D341Med (cell line): ENCODE results near the gene ZBED3.
"Not testable (repeated sequence)": the region's sequence is repeated elsewhere in the genome, so short reads cannot be mapped to it uniquely, and the experiment has no call there.

Experiments used
- DNase-seq: peaks from one replicate; pipeline ENCODE4 v3.0.0; 2012; ENCODE audit warnings: low spot score

ZBED3 gene, protein sequence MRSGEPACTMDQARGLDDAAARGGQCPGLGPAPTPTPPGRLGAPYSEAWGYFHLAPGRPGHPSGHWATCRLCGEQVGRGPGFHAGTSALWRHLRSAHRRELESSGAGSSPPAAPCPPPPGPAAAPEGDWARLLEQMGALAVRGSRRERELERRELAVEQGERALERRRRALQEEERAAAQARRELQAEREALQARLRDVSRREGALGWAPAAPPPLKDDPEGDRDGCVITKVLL

DNA sequence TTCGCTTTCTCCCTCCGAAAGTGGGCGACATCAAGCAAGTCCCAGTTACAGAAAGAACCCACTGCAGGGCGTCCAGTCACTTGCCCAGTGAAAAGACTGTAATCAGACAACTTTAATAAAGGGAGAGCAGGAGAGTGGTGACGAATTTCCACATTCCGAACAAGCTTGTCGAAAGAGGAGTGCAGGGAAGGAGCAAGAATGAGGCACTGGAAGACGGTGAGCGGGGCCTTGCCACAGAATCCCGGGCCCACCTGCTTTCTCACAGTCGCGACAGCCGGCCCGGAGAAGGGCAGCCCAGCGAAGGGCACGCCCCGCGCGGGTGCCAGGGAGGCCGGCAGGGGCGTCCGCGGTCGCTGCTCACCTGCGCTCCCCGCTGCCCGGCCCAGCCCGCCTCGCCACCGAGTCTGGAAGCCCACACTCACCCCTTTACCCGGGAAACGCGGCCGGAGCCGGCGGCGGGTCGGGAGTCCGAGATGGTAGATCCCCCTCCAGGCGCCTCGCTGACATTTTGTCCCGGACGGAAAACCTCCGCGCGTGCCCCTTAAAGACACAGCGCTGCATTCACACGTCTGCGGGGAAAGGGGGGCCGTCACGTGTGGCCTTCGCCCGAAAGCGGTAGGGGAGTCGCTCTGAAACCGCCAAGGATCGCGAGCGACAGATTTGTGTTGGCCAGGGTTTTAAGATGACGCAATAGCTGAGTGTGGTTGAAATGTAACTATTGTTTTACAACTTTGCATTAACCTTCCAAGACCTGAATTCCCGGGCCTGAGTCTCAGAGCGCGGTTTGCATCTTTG lies at the start of gene ZBED3:
TSS of gene ZBED3 (minus strand) at position 597 of the 795 bp plus-strand sequence. CDS start 9,407 bp downstream, outside the sequence.
- DNase-seq, result peak; percentile 86

DNA sequence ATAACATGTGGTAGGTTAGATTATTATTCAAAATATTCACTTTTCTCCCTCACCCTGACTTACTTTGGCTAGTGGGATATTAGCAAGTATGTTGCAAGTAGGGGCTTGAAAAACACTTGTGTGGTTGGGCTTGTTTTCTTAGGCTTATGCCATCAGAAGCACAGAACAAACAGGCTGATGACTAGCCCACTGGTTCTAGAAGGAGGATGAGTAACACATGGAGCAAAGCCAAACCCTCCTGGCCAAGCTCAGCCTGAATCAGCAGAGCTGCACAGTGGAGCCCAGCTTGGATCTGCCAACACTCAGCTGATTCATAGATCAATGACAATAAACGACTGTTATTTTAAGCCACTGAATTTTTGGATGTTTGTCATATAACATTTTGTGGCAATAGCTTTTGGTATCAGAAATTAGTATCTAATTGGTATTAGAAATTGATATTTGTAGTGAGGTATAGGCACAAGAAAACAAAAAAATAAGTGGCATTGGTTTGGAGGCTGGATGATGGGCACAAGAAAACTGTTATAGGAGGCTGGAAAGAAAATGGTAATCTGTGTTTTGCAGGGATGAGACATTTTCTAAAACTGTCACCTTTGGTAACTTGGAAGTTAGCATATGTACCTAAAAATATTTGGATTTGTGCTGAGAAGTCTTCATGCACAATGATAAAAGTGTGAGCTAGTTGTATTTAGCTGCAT lies 46.1 kb upstream of the ZBED3 start:
- no peak for DNase-seq

DNA sequence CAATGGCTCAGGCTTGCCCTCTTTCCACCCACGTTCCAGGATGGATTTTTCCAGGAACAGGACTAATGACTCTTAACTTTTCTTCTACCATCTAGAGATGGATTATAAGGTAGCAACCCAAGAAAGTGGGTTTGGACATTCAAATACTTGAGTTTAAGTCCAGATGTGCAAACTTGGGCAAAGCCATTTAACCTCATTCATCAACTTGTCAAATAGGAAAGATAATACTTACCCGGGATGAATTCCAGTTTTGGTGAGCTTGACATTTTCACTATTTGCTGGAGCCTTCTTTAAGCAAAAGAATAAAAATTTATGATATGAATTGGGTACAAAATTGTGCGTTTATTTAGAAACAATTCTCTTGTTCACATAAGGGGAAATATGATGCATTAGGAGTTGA lies 44.3 kb upstream of the ZBED3 start:
- no peak for DNase-seq

DNA sequence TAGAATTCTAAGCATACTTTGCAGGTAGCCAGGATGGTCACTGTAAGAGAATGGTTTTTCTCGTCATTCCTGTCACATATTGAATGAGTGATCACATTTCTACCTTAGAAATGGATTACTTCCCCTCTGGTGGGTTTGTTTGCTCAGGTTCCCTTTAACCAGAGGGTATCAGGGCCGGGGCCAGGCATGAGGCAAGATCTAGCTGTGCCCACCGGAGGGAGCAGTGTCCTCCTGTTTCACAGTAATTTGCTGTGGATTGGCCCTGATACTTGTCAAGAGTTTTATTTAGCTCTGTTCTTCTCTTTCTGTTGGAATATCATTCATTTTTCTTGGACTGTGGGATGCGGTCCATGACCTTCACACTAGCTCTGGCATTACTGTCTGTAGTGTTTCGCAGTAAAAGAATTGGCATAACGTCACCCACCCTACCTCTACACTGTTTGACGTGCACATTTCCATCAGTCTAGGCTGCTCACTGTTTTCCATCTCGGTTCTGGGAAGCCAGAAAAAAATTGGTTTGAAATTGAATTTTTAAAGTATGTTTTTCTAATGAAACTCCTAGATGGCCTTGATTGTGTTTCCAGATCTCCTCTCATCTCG lies 42.4 kb upstream of the ZBED3 start:
- DNase-seq, result peak; percentile 70

DNA sequence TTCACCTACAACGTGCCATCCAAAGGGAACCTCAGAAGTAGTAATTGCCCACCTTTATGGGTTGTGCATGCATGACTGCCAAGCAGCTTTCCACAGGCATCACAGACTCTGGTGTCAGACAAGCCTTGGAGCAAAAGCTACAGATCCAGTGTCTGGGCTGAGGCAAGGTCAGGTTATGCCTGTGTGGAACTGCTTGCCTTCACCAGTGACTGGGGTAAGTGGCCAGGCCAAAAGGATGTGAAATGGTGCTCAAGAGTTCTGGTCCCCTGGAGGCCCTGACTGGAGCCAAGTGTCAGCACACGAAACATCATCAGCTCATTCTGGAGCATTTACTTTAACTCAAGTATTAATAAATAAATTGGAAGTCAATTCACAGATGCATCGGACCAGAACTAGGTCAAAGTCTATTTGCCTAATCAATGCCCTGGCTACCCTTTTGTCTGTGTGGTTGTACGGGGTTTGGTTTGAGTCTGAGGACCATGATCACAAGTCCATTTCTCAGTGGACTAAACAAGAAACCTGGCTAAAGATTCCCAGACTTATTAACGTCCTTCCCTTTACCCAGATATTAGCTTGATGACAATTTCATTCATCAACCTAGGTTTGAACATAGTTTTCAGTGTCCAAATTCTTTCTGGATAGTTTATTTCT lies 41.5 kb upstream of the ZBED3 start:
- DNase-seq, result no peak

DNA sequence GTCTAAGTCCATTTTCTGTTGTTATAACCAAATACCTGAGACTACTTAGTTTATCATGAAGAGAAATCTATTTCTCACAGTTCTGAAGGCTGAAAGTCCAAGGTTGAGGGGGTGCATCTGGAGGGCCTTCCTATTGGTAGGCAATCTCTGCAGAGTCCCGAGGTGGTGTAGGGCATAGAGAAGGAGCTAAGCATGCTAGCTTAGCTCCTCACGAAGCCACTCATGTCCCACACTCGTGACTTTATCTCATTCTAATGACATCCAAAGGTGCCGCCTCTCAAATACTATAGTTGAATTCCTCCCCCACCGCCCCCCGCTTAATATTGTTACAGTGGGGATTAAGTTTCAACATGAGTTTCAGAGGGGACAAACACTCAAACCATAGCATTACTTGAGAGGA lies 36.0 kb upstream of the ZBED3 start:
- no peak for DNase-seq

DNA sequence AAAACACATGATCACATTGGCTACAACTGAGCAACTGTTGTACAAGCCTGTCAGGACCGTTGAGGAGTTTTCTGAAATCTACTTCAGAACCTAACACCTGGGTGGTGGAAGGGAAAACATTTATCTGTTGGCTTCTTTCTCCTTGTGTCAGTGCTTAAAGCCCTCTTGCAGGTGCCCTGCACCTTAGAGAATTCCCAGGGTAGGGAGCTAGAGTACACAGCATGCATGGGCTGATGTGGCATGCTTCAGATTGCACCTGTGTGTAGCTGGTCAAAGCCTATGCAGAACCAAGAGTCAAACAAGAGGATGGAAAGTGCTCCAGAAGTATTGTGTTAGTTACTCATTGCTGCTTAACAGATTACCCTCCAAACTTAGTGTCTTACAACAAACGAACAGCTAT lies 33.6 kb upstream of the ZBED3 start:
- no peak for DNase-seq

DNA sequence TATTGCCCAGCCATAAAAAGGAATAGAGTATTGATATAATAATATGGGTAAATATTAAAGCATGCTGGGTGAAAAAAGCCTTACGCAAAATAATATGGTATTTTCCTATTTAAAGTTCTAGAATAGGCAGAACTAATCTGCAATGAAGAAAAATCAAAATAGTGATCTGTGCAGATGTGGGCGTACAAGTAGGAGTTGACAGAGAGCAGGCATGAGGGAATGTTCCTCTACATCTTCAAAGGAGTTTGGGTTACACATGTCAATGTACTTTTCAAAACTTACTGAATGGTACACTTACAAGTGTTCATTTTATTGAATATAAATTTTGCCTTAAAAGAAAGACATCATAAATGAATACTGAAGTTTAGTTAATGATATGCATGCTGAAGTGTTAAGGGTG lies 33.0 kb upstream of the ZBED3 start:
- no peak for DNase-seq

DNA sequence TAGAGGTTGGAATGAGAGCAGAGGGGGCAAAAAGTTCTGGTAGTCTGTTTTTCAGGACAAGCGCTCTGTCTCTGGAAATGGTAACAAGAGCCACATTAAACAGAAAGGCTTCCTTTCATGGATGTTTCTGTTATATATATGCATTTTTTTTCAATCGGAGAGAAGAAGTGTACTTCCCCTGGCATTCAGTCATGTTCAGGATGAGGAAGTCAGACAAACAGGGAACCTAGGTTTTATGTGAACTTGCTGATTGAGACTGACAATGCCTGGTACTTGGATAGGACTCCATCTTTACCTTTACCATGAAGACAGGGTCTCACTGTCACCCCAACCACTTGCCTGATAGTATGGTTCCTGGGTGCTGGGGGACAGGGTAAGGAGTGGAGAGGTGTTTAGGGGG lies 30.1 kb upstream of the ZBED3 start:
- DNase-seq, result no peak

DNA sequence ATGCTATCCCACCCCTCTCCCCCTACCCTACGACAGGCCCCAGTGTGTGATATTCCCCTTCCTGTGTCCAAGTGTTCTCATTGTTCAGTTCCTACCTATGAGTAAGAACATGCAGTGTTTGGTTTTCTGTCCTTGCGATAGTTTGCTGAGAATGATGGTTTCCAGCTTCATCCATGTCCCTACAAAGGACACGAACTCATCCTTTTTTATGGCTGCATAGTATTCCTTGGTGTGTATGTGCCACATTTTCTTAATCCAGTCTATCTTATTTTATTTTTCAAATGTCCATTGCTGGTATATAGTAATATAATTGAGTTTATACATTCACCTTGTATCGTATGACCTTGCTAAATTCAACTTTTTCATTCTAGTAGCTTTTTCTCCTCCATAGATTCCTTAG lies 19.9 kb upstream of the ZBED3 start:
- DNase-seq, result not testable (repeated sequence)

DNA sequence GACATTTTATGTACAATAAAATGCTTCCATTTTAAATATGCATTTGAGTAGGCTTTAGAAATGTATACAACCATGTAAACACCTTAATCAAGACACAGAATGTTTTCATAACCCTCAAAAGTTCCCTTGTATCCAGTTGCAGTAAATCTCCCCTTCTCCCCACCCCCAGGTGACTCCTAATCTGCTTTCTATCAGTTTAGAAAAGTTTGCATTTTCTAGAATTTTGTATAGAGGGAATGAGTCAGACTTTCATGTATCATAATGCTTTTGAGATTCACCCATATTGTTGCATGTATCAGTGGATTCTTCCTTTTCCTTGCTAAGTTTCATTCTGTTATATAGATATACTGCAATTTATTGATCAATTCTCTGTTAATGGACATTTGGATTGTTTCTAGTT lies 17.7 kb upstream of the ZBED3 start:
- DNase-seq, result no peak

DNA sequence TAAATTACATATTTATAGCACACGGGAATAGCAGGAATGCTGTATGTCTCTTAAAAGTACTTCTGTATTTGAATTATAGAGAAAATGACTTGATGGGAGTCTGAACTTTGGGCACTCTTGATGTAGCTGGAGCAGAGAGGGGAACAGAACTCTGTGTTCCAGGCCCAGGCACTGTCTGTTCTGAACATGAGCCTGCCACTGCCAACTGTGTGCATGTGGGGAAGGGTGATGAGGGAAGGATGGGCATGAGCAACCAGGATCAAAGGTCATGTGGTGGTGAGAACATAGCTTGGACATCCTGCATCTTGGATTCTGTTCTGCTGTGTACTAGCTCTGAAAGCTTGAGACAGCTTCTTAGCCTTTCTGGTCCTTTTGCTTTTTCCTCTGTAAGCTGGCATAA lies 16.4 kb upstream of the ZBED3 start:
- DNase-seq, result no peak

DNA sequence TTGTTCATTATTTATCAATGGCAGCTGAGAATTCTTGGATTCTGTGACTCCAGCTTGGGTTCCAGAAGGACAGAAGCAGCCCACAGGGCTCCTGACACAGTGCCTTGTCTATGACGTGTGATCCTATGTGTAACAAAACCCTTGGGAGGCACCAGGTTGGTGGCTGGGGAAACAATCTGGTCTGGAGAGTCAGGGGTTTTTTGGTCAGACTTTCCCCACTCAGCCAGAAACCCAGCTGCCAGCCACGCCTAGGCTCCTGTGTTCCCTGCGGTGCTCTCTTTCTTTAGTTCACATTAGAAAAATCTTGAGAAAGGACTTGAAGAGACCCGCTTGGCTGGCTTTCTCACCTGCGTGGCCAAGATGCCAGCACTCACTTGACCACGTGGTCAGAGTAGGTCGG lies 15.5 kb upstream of the ZBED3 start:
- DNase-seq, result no peak

DNA sequence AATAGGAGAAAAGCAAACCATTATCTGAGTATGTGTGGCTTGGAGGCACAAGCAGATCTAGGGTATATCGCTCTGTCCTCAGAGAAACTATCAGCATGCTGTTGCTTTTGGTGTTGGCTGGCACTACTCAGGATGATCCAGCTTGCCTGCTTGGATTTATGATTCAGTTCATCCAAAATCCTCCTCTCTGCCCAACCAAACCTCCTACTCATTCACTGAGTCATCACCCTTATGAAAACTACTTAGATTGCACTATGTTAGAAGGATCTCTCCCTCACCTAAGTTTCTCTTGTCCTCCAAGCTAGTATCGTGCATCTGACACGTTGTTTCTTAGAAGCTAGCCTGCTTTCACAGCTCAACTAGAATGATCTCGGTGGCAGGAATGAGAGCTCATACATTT lies 14.2 kb upstream of the ZBED3 start:
- no peak for DNase-seq

DNA sequence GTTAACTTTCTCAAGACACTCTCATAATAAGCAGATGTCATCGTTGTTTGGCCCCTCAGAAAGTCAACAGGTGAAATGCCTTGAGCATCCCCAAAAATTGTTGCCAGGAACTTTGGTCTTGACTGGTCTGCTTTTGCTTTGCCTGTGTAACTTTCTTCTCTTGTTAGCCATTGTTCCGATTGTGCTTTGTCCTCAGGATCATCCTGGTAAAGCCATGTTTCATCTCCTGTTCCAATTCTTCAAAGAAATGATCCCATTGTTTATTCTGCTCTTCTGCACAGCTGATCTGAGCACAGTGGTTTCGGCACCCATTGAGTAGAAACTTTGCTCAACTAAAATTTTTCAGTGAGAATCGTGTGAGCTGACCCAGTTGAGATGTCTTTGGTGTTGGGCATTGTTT lies 8.1 kb upstream of the ZBED3 start:
- DNase-seq, result no peak

DNA sequence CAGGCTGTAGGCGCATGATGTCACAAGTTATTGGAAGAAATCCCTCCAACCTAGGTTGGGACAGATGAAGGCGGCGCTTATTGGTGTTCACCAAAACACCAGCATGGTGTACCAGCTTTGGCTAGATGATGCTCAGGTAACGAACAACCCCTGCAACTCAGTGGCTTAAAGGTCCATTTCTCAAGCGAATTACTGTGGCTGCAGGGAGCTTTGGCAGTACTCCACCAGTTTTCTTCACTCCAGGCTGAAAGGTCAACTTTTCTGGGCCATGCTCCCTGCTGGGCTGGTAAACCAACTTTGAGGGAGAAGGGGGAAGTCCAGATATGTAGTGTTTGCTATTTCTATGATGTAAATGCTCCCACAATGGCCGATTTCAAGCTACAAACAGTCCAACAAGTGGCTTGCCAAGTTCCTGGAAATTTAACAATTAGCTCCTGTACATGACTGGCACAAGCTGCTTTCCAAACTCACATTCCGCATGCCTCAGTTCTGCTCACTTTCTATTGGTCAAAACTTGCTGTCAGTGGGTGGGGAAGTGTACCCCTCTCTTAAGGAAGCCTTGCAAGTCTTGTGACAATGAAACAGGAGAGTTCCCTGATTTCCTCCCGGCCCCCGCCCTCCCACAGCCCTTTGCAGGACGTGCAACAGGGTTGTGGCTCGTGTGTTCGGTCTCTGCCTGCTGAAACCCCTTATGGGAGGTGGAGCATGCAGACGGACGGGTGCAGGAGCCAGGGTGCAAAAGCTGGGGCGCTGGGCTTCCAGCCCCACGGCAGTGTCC lies 588 bp upstream of the ZBED3 start:
- DNase-seq, result no peak

DNA sequence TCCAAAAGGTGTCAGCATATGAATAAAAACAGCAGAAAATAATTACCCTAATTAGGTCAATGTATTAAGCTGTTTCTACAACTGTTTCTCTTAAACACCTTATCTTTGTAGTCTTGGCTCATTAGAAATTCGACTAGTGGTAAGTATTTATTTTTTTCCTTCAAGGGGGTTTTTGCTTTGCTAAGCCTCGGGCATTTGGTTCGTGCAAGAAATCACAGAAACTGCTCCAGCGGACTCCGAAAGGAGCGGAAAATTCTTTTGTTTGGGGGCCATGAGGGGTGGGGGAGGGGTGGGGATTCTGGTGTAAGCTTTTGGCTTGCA lies 757 bp downstream of the ZBED3 start:
- DNase-seq, result no peak

DNA sequence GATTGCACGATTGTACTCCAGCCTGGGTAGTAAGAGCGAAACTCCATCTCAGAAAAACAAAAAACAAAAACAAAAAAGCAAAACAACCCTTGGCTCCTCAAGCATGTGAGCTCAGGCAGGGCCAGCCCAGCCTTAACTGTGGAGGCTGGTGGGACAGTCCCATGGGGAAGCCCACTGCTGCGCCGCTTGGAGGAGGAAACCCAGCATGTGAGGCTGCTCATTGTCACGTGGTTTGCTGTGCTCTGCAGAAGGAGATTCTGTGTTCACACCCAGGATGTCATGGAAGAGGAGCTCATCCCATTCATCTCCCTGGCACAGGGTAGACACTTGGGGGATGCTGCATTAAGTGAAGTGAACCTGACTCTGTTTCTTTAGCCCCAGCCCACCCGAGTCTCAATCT lies 4.0 kb downstream of the ZBED3 start:
- DNase-seq, result no peak

DNA sequence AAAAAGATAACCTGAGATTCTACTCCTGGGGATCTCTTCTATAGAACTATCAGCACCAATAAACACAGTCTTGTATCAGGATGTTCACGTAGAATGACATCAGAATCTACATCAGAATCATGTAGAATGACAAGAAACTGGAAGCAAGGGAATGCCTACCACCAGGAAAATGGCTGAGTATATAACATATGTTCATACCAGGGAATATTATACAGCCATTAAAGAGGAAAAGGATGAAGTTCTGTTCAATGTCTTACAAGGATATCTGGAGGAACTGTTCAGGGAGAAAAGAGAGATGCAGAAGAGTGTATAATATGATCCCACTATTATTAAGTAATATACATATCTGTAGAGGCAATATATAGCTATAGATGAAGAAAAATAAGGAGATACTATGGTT lies 4.8 kb downstream of the ZBED3 start:
- DNase-seq, result no peak

DNA sequence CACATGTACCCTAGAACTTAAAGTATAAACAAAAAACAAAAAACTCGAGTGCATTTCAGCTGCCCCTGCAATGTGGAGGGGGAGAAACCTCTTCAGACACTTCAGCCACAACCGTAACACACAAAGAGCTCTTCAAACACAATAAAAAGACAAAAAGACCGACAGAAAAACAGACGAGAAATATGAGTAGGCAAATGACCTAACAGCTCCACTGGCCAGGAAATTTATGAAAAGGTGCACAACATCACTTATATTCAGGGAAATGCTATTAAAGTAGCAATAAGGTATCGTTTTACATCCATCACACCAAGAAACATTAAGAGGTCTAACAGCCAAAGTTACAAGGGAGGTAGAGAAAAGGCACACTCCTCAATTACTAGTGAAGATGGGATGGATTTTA lies 6.2 kb downstream of the ZBED3 start:
- no peak for DNase-seq

DNA sequence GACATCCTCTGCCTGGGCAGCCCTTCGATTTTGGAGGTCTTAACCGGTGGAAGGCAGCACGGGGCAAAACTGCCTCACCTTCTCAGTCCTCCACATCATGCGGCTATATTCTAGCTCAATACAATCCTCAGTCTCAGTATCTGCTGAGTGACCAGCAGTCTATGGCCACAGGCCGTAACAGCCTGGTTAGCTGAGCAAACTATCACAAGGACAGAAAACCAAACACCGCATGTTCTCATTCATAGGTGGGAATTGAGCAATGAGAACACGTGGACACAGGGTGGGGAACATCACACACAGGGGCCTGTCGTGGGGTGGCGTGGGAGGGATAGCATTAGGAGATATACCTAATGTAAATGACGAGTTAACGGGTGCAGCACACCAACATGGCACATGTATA lies 6.6 kb downstream of the ZBED3 start:
- not testable (repeated sequence) for DNase-seq

DNA sequence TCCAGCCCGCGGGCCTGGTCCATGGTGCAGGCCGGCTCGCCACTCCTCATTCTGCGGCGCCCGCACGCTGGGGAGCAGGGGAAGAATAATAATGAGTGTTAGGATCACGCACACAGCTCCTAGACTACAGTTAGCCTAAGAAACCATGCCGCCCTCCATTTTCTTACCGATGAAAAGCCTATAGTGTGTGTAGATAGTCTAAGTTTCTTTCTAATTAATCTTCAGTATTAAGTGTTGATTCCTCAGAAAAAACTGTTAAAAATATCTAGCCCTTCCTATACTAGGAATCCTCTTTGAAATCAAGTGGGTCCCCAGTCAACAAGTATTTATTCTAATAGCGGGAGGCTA lies 9.3 kb downstream of the ZBED3 start:
- DNase-seq, result no peak
